Measurements from ENCODE around the gene PDIA6.
"Not testable (repeated sequence)": the region's sequence is repeated elsewhere in the genome, so short reads cannot be mapped to it uniquely, and the experiment has no call there.

Gene PDIA6

DNA sequence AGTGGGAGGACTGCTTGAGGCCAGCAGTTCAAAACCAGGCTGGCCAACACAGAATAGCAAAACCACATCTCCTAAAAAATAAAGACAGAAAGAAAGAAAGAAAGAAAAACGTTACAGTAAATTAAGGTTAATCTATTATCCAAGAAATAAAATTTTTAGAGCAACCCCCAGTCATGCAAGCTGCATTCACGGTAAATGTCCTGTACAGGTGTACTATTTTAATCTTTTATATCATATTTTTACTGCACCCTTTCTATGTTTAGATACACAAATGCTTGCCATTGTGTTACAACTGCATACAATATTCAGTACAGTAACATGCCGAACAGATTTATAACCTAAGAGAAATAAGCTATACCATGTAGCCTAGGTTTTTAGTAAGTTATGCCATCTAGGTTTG lies 6.0 kb downstream of the PDIA6 start:
- DNase-seq: no peak

DNA sequence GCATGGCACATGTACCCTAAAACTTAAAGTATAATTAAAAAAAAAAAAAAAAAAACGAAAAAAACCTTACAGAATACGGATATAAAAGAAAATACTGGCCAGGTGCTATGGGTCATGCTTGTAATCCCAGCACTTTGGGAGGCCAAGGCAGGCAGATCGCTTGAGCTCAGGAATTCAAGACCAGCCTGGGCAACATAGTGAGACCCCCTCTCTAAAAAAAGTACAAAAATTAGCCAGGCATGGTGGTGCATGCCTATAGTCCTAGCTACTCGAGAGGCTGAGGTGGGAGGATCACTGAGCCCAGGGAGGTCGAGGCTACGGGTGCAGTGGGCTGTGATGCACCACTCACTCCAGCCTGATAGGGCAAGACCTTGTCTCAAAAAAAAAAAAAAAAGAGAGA lies 6.6 kb downstream of the PDIA6 start:
- DNase-seq: not testable (repeated sequence)

DNA sequence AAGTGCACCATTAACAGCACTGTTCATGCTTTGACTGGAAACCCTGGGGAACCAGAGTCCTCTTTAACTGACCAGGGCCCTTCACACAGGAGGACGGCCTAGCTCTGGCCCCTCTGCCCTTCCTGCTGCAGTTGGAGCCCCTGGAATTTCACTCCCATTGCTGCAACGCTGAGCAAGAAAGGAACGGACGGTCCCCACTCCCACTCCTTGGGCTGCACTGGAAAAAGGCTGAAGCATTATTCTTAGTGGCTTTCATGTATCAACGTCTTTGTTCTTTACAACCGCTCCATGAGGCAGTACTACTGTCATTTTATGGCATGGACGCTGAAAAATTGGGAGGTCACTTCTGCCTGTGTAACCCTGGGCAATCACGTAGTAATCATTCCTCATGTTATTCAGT lies 9.9 kb downstream of the PDIA6 start:
- no peak for DNase-seq

DNA sequence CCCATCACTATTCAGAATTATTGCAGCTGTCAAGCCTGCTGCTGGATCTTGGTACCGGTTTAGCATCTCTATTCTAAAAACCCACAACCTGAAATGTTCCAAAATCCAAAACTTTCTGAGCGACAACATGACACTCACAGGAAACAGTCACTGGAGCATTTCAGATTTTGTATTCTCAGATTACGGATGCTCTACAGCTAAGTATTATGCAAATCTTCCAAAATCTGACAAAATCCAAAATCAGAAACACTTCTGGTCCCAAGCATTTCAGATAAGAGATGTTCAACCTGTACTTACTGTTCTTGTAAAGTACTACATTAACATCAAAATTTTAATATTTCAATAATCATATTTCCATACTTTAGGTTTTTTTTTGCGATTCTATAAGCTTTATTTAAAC lies 12.4 kb downstream of the PDIA6 start:
- DNase-seq: no peak

DNA sequence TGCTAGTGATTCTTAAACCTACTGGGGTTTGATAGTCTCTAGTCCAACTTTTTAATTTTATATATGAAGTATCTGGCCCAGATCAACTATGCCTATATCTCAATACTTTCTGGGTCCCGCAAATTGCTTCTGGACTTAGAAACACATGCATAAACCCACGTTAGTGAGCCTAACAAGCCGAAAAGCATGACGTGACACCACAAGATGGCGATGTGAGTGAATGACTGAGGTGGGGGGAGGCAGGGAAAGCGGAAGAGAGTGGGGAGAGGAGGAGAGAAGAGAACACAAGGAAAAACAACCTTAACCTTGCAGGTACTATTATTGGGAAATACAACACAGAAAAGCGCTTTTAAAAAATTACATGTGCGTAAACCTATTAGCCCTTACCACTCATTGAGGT lies 13.8 kb downstream of the PDIA6 start:
- no peak for DNase-seq

DNA sequence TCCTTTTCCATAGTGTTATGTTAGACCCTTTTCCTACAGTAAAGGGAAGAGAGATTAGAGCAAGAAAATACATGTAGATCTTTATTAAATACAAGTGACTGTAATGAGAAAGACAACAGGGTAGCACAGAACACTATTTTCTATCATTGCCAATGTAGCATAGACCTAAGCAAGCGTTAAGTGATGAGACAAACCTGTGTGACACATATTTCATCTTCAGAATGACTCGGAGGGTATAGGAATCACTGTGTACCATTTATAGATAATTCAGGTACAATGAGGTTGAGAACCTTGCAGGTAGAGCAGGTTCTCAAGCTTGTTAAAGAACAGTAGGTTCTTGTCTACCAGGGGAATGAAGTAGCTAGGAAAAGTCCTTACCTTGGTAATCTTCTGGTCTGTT lies 15.9 kb downstream of the PDIA6 start:
- no peak for DNase-seq

DNA sequence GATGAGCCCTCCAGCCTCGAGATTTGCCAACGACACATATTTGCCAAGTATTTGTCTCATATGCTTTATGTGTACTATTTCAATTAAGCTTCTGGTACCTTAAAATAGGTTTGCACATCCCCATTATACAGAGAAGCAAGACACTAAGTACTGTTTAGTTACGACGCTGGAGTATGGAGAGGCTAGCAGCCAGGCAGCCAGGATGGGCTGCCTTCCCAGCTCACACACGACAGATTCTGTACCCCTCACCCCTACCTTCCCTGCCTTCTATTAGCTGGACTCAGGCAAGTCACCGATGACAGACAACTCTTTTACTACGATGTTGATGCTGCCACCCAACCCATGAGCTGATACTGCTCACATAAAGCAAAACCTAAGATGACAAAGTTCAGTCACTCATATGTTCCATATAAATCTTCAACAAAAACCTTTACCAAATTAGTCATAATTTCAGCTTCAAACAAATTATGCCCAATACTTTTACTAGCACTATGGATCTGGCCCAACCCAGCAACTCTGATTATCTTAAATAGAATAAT lies 17.0 kb downstream of the PDIA6 start:
- no peak for DNase-seq

DNA sequence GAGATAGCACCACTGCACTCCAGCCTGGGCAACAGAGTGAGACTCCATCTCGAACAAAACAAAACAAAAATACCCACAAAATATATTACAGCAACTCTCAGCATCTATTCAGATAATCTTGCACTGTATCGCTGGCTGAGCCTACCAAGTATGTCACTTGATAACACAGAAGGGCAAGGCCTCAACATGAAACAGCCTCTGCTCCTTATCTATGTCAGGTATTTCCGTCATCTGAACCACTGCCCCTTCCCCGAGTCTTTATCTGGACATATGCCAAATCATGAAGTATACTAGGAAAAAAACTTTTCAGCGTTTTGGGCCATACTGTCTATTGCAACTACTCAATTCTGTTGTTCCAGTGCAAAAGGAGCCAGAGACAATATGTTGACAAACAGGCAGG lies 17.7 kb downstream of the PDIA6 start:
- DNase-seq: no peak

DNA sequence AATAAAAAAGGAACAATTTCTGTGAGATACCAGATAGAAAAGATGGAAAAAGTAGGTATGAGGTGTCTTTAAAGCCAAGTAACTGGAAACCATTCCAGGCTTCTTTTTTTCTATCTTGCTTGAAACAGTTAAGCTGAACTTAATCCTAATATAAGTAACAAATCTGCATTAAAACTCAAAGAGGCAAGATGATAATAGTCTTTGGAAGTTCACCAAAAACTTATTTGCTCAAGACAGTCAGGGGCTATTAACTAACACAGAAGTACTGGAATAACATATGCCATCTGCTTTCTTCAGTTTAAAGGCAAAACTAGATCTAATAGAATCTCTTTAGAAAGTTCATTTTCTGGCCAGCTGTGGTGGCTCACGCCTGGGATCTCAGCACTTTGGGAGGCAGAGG lies 18.8 kb downstream of the PDIA6 start:
- DNase-seq: no peak

DNA sequence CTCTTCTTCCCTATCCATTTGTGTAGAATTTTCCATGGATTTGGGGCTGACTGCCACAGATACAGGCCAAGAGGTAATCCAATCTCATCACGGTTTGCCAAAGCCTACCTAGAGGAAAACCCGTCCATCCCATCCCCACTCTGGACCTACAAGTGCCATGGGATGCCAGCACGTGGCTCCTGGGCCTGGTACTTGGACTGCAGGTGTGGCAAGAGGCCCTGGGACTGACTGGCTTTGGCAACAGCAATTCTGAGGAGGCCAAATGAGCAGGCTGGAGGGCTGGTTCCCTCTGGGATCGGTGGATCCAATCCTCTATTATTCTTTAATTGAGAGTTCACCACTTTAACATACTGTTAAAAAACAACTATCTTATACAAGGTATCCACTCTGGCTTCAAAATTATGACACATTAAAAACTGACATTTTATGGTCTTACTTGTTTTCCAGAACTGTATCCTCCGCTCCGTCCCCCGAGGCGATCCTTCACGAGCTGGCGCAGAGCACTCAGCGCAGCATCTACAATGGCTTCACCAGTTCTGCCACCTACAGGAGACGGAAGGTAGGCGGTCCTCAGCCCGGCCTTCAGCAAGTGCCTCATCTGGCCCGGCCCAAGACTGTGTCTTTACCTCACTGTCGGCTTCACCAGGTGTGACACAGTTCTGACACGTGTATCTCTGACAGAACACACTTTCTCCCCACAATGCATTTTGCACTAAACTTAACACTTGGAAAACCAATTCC lies 19.8 kb downstream of the PDIA6 start:
- no peak for DNase-seq

DNA sequence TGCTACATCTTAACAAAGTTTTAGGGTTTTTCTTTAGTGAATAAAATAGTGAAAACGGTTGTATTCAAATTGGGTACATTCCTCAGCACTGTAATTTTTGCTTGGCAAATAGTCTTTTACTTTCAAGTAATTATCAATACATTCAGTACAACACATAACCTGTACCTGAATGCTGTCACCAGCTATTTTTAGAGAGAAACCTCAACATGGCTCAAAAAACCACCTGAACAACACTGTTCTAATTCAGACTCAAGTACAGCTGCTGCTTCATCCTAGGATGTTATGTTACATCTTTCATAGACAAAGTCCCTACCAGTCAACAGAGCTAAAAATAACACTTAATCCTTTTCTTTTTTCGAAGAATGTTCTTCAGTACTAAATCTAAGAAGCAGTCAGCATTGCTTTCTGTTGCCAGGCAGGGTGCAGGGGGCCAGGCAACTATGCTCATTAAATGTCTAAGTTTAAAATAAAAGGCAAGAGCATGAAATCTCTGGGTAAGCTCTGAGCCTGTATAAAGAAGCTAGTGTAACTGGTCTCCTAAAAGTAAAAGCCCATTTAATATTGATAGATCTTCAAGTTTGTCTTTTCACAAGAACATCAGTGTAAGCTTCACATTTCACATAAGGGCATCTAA lies 20.5 kb downstream of the PDIA6 start:
- no peak for DNase-seq

DNA sequence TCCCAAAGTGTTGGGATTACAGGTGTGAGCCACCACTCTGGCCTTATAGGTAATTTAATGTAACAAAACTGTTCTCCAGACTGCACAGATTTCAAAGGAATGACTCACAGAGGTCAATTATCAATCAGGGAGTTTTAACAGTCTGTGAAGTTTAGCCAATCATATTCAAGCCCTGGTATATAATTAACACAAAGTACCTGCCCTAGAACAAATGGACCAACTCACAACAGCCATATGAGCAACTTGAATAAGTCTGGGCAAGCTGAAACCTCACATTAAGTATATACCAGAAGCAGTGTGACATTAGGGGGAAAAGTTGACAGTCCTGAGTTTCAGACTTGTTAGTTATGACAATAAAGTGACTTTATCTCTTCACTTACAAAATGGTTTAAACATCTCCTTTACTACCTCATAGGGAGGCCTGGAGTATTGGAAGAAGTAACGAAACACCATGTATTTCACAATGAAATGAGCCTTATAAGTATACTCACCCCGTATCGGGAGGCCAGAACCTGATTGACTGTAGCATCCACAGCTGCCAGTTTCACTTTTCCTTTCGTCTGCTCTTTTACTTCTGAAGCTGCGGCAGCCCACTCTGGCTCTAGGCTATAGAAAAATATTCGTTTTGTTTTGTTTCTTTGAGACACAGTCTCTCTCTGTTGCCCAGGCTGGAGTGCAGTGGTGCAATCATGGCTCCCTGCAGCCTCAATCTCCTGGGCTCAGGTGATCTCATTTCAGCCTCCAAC lies 22.2 kb downstream of the PDIA6 start:
- no peak for DNase-seq

DNA sequence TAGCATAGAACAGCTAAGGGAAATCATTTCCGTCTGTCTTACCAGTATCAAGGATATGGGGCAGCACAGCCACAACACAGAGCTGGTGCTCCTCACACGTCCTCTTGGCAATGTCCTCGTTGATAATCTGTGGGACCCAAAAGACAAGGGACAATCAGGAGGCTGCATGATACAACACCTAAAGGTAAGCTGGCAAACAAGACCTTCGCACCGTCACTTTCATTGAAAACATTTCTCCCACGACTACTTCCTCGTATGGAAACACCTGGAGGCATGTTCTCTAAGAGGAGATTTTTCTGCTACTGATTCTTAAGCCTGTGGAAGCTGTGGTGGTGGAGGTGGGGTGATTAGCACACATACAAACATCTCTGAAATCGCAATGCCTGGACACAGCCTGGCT lies 23.7 kb downstream of the PDIA6 start:
- DNase-seq: no peak

DNA sequence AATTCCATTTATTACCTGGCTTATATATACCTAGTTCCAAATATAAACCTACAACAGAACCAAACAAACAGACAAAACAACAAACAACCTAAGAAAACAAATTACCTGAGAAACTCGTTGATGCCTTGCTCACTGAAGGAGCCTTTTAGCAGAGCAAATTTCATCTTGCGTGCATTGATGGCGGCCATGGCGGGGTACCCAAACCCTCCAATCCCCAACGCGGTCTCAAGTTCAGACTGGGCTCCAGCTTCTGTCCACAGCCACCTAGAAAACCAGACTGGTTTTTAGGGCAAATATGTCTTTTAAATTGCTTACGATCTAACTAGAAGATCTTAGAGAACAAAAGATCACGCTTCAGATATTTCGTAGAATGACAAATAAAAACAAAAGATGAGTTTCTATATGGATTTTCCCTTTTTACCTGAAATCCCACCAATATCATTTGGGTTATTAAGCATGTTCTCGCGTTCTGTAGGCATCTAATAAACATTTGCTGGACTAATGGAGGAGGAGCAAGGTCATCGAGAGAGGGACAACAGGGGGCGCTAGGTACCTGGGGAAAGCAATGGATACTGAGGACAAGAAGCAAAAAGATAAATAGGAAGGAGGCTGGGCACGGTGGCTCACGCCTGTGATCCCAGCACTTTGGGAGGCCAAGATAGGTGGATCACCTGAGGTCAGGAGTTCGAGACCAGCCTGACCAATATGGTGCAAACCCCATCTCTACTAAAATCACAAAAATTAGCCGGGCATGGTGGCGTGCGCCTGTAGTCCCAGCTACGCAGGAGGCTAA lies 25.2 kb downstream of the PDIA6 start:
- no peak for DNase-seq

DNA sequence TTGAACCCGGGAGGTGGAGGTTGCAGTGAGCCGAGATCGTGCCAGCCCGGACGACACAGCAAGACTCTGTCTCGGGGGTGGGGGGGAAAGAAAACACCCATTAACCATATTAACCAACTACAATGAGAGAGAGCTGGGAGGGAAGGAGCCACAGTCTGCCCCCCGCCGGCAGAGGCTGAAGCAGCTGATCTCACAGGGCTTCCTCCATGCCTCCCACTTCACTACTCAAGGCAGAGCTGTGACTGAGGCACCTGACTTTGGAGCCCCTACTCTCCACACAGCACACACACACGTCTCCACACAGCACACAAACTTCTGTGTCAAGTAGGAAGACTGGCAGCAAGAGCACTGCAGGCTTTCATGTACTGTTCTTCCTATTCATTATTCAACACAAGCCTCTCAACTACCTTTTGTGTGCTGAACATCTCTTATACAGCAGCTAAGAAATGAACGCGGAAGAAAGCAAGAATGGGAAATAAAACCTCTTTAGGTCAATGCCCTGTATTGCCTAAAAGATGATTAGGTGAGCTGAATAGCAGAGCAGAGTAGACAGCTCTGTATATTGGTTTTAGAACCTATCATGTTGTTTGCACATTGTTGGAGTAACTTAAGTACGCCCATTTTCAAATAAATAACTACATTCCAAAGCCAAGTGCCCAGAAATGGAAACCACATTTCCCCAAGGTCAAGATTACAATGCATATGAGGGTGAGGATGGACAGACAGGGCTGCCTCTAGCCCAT lies 26.2 kb downstream of the PDIA6 start:
- DNase-seq: no peak

DNA sequence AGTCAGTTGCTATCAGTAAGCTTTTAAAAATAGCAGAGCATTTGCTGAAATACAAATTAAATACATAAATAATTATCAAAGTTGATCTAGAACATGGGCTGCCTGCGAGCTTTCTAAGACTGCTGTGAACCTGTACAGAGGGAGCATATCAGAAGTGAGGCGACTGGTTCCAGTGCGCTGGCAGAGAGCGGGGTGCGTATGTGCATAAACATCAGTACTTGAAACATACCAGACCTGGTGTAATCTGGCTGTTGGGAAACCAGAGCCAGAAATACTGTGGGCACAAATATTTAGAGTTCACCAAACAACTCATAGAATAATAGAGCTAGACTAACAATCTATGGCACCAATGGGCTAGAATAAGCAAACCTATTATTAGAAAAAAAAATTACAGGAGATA lies 27.3 kb downstream of the PDIA6 start:
- no peak for DNase-seq

DNA sequence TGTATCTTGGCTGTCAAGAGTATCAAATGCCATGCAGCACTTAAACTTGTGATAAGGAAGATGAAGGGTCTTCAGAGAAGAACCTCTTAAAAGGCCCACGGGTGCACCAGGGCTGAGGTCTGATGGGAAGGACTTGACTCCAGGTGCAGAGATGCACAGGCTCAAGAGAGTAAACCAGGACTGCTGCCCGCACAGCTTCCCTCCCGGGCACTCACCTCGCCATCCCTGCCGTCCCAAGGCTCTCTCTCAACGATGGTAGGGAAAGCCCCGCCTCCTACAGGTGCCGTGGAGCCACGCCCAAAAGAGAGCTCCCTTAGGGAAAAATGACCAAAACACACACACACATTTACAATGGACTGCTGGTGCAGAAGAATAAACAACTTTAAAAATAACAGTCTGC lies 27.9 kb downstream of the PDIA6 start:
- DNase-seq: no peak

DNA sequence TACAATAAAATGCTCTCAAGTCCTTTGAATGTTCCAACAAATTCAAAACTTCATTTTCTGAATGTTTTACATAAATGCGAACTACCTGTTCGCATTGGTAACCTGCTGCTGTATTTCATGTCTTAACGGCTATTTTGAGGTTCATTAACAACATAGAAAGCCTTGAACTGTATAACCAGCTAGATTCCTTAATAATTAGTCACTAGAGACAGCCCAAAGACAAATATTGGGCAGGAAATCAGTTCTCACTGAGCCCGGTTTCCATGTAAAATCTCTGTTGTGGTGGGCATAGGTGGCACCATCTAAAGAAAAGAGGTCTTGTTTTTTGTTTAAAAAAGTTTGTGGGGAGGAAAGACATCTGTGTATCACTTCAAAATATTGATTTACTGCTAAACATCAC lies 29.2 kb downstream of the PDIA6 start:
- DNase-seq: no peak

DNA sequence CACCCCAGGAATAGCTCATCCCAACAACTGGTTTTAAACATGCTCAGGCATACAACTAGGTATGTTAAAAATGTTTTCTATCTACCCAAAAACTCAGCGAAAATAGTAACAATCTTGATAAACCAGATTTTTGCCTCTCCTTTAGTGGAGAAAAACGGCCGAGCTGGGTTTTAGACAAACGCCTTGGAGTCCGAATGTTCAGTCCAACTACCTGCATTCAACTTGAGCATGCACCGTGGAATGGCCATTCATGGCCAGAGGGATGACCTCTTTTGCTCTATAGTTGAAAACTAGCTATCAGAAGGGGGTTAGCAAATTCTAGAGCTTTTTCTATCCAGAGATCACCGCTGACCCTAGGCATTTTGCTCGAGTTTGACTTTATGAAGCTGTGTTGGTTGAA lies 30.8 kb downstream of the PDIA6 start:
- no peak for DNase-seq

DNA sequence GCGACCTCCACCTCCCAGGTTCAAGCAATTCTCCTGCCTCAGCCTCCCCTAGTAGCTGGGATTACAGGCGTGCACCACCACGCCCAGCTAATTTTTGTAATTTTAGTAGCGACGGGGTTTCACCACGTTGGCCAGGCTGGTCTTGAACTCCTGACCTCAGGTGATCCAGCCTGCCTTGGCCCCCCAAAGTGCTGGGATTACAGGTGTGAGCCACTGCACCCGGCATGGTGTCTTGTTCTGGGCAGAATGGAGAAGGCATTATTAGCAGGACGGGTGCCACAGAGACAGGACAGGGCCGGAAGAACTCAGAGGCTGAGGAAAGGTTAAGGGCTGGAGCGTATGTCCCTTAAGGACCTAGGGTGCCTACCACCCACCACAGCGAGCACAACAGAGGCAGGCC lies 31.8 kb downstream of the PDIA6 start:
- DNase-seq: not testable (repeated sequence)

DNA sequence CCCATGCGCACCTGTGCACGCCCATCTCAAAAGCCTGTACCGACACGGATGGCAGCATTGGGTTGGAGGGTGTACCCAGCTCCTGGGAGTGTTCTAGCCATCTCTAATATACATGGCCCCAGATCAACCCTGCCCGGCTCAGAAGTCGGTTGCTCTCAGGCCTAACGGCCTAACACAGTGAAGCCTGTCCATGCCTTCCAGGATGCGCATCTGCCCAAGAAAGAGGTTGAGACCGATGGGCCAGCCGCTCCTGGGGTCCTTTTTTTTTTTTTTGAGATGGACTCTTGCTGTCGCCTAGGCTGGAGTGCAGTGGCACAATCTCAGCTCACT lies 32.1 kb downstream of the PDIA6 start:
- no peak for DNase-seq

DNA sequence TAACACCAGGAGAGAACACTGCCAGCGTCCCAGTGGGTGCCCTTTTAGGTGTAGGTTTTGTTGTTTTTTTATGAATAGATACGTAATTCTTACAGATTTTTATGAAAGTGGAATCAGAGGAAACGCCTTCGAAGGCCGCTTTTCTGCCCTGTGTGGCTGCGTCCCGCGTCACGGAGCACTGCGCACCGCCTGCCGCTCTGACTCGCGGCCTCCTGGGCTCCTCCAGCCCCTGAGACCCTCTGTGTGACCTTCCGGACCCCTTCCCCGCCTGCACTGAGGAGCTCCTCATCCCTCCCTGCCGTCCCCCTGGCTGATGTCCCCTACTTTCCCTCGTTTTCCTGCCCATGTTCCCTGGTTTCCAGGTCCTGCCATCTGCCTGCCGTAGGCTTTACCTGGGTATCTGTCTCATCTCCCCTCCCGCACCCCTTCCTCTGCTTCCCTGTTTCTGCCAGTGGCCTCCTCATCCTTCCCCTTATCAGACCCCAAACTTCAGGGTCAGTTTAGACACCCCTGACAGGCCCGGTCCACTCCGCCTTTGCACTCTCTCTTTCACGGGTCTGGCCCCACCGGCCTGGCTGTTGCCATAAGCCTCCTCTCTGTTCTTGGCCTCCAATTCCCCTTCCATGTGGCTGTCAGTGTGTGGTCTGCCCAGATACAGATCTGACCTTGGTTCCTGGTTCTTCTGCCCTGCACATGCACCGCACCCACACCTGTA lies 32.7 kb downstream of the PDIA6 start:
- no peak for DNase-seq
